ENCODE measurements around the gene PMF1.

The PMF1 gene

GRCh38 chr1:156285437-156285836 is 72.6 kb downstream of the PMF1 start:
- ChIA-PET POLR2A (no interaction called here), CTCF (interaction anchor here (1.5 to 3.5 kb wide), 3 partner anchors 12 to 53 kb away, joined by 4 to 14 read pairs (median 7); no protein-coding TSS in a partner anchor)
- TF ChIP-seq CTCF (IDR thresholded peaks at IDR 0.05; ENCODE audit: control extremely low read depth, extremely low read depth, low read depth, missing control alignments) = no peak
- DNase-seq (ENCODE audit: extremely low spot score) = no peak

- no peak for TF ChIP-seq CTCF (IDR thresholded peaks at IDR 0.05; ENCODE audit: control extremely low read depth, extremely low read depth, low read depth, missing control alignments)
- ChIA-PET POLR2A (no interaction called here), CTCF (interaction anchor here (1.3 kb wide), 1 partner anchor 34 kb away, joined by 4 read pairs; no protein-coding TSS in a partner anchor)
- DNase-seq (ENCODE audit: extremely low spot score) = no peak
These were observed 73.3 kb downstream of the PMF1 start for GRCh38 chr1:156286061-156286460.

Measured in GM10248 (cell line).